ENCODE results near the gene SLC43A3.
A peak's percentile ranks its signal among the peaks of the same experiment; 100 is the strongest.
"Not testable (repeated sequence)": the region's sequence is repeated elsewhere in the genome, so short reads cannot be mapped to it uniquely, and the experiment has no call there.

SLC43A3 gene

DNA sequence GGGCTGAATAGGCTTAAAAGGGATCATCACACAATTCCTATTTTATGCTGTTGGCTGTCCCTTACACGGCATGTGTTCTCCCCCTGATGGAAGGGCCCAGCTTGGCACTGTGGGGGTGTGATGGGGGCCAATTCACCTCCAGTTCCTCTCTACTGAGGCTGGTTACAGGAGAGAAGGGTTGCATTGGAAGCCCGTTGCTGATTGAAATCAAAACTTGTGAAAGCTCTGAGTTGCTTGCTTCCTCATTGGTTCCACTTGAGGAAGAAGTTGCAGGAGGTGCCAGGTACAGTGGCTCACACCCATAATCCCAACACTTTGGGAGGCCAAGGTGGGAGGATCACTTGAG, 23.1 kb downstream of the SLC43A3 start:
- peak in 1 of 2 donors; percentile 21 for DNase-seq

DNA sequence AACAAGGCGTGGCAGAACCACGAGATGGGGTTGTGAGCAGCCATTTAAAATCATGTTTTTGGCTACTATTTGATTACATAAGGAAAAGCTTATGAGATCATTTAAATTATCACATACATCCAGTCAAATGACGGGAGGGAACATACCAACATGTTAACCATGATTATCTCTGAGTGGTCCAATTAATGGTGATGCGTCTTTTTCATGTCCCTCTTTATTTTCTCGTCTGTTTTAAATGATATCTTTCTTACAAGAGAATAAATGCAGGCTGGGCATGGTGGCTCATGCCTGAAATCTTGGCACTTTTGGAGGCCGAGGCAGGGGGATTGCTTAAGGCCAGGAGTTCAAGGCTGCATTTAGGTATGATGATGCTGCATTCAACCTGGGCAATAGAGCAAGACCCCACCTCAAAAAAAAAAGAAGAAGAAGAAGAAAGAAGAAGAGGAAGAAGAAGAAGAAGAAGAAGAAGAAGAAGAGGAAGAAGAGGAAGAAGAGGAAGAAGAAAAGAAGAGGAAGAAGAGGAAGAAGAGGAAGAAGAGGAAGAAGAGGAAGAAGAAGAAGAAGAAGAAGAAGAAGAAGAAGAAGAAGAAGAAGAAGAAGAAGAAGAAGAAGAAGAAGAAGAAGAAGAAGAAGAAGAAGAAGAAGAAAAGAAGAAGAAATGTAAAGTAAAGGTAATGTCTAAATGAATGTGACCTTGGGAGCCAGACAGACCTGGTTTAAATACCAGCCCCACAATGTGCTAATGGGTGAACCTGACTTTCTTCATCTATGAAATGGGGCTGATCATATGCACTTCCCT, 23.7 kb downstream of the SLC43A3 start:
- DNase-seq: not testable (repeated sequence)

DNA sequence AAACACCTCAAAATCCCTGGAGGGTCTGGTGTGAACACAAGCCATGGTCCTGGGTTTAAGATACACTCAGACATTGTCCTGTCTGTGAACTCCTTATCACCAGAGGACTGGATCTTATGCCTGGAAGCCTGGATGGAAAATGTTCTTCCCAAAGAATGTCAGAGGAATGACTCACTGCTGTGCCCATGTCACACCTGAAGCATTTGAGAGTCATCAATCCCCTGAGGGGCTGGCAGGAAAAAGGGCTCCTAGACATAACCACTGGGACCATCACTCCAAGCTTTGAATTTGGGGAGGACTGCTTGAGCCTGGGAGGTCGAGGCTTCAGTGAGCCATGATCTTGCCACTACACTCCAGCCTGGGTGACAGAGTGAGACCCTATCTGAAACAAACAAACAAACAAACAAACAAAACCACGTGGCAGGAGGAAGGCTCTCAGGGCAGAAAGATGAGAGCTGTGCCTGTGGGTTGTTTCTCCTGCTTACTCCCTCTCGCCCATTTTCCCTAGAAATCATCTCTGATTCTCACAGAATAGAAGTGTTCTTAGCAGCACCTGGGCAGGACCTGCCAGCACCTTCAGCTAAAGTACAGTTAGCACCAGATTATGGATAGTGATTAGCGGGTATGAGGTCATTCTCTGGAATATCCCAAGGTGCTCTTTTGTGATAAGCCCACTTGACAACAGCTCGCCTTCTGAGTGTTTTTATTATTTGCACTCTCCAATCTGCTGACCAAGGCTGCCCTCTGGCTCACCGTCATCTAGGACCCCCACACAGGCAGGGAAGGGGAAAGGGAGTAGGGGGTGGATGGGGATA, 24.5 kb downstream of the SLC43A3 start:
- DNase-seq: no peak

- no peak for DNase-seq
Measured at GRCh38 chr11:57399972-57400578, 26.8 kb downstream of the SLC43A3 start.

DNA sequence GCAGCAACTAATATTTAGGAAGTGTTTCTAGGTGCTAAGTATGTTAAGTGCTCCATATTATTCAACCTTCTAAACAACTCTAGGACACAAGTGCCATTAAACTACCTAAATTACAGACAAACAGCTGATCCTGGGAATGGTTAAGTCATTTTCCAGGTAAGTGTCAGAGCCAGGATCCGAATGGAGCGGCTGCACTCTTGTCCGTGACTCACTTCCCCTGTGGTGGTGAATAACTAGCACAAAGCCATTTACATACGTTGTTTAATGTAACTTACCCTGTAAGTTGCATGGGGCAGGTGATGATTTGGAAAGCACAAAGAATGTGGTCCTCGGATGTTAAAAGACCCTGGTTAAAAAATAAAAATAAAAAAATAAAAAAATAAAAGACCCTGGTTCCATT, 27.7 kb downstream of the SLC43A3 start:
- no peak for DNase-seq

- no peak for DNase-seq
Measured at GRCh38 chr11:57397394-57397990, 29.4 kb downstream of the SLC43A3 start.

DNA sequence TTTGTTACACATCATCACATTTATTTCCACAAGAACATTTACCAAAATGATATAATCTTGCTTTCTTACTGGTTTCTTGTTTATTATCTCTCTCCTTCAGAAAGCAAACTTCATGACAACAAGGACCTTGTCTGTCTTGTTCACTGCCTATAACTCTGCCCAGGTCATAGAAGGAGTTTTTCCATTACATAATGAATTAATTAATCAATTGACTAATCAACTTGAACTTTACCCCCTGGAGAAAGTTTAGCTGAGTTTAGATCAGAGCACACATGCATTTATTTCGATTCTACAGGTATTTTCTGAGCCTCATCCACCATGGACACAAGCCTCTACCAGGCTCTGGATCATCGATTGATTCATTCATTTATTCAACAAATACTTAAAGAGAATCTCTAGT, 30.2 kb downstream of the SLC43A3 start:
- DNase-seq: no peak

DNA sequence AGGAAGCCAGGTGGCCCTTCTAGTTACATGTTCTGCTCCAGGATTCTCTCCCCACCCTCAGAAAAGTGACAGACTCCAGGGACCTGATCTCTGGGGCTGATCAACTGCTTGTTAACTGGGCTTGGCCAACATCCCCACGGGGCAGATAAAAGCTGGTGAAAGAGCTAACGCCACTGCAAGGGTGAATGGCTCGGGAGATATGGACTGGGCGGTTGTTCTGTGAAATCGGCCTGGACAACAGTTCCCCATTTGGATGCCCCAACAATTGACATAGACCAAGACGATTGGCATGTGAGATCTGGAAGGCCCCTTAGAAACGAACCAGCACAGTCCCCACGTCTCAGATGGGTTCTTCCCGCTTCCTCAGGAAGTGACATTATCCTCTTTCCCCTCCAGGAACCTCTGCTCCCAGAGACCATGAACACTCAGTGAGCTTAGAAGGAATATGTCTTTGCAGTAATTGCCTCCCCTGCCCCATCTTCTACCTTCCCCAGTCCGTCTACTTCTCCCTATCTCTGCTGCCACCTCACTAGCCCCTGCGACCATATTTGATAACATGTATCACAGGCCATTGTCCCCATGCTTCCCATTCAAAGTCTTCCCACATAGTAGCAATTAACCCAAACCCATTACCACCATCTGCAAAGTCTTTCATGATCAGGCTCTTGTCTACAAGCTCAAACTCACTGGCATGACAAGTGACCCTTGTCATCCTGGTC, 30.9 kb downstream of the SLC43A3 start:
- no peak for DNase-seq

GRCh38 chr11:57394203-57394965, 32.5 kb downstream of the SLC43A3 start:
- DNase-seq: no peak

- DNase-seq: no peak
Measured at GRCh38 chr11:57392763-57393105, 34.2 kb downstream of the SLC43A3 start.

DNA sequence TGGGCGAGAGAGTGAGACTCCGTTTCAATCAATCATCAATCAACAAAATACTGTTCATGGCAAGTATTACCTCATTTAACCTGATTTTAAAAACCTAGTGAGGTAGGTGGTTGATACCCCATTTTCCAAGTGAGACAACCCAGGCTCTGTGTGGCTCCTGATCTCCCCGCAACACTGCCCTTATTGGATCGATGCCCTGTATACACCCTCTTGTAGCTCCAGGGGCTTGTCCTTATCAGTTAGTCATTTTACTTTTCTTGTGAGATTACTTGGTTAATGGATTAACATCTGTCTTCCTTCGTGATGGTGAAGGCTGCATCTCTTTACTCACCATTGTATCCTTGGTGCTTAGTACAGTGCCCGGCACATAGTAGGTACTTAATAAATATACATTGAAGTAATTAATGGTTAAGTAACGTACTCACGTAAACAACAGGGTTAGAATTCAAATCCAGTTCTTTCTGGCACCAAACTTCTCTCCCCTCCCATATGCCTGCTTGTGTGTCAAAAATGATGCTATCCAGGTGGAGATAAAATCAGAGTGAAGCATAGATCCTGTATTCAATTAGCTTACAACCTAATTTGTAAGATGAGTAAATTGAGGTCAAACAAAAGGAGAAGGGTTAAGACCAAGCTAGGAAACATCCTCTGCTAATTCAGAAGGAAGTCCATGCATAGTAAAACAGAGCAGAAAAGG, 34.7 kb downstream of the SLC43A3 start:
- no peak for DNase-seq

- DNase-seq: no peak
Measured at GRCh38 chr11:57391539-57391938, 35.4 kb downstream of the SLC43A3 start.

DNA sequence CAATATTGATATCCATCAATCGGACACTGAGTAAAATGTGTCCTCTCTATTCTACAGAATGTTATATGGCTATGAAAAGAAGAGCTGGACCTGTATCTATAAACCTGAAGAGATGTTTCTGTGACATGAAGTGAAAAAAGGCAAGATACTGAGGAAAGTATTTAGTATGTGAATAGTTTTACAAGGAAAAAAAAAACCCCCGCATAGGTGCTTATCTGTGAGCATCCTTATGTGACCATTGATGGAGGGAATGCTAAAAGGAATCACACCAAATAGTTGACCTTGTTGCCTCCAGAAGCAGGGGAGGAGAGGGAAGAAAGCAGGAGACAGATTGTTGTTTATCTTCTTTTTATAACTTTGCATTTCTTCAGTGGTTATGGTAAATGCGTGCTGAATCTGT, 35.8 kb downstream of the SLC43A3 start:
- no peak for DNase-seq

GRCh38 chr11:57390535-57390934, 36.4 kb downstream of the SLC43A3 start, which contains the start of gene PRG2:
Gene PRG2, minus strand, starts transcription at chr11:57390650. Its CDS starts 706 bp downstream, at chr11:57389944.
- no peak for DNase-seq

GRCh38 chr11:57387289-57388030, 39.5 kb downstream of the SLC43A3 start:
- DNase-seq: no peak

DNA sequence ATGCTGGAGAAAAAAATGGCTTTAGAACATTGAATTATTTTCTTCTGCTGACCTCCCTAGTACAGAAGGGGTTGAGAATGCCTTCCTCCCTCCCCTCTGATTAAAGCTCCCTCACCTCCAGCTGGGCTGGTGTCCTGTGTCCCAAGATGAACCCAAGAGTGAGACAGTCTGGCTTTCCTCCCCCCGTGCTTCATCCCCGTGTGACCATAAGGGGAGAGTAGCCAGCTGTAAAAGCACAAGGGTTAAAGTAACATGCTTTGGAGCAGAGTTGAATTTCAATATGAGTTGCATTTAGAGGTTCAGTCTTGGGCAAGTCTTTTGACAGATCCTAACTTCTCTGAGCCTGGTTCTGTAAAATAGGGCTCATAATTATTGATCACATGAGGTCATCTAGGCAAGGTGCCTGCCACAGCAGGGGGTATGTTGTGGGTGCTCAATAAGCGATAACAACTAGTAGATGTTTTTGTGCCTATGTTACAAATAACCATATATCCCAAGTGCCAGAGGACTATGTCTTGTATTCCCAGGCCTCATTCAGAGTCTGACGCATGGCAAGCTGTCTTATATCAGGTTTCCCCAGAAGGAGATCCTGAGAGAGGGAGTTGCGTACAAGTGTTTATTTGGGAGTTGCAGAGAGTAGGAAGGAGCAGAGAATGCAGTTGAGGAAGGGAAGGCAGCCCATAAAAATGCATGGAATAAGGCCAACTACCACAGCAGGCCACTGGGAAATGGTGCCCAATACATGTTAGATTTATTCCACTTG, 40.6 kb downstream of the SLC43A3 start:
- DNase-seq: no peak

DNA sequence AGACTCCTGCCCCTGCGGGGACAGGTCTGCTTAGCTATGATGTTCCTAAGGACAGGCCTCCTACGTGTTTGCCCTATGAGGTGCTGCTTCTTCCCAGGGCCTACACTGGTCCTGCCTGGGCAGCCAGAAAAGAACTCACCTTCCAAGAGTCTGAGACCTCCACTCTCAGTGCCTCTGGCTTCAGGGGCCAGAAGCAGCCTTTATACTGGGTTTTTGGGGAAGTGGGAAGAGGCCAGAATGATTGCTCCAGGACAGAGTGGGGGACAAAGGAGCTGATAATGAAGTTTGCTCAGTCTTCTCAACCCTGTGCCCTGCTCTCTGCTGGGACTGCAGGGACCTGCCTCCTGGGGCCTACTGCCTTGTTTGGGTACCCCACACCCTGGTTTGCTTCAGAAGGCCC, 45.9 kb downstream of the SLC43A3 start, which contains the start of gene PRG3:
PRG3 (minus strand) TSS at position 176 of the 400 bp plus-strand sequence. CDS start 442 bp downstream, outside the sequence.
- no peak for DNase-seq

GRCh38 chr11:57379732-57380131, 47.2 kb downstream of the SLC43A3 start:
- no peak for DNase-seq

- peak in 1 of 2 donors; percentile 73 for DNase-seq
Measured at GRCh38 chr11:57378186-57378585, 48.7 kb downstream of the SLC43A3 start.

DNA sequence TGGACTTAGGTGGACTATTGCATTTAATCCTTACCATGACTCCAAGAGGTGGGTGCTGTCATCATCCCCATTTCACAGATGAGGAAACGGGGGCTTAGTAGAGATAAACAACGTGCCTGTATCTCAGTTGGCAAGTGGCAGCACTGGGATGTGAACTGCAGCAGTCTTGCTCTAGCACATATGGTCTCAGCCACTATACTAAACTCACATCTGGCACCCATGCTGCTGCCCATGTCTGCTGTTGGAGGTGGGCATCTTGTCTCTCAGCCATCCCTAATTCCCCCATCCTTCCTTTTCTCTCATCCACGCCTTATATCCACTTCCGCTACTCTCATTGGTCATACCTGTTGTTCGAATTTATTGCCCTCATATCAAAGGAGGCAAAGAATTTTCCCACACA, 49.8 kb downstream of the SLC43A3 start:
- DNase-seq: no peak

Measured in inflammatory macrophage treated with lipopolysaccharide for 1 hour (primary cell).